Activated CD4-positive, alpha-beta T cell treated with anti-CD3 and anti-CD28 coated beads, Interleukin-2, amount 10 ng/mL, durations not matched to agents 7 days and 5 days (primary cell): Measurements from ENCODE around the gene INTS7. TPM values are rescaled to one million over a fixed set of nuclear protein-coding genes. Genes with fewer than 3 reads are reported as not detected.
"Not testable (repeated sequence)": the region's sequence is repeated elsewhere in the genome, so short reads cannot be mapped to it uniquely, and the experiment has no call there.

ENCODE experiments used
- CTCF ChIA-PET: fragments of 350-600 bp; sonication (Branson Sonifier 250); formaldehyde crosslinking; loops from one replicate; lab custom pipeline; 2021; ENCODE audit warnings: antibody characterized with exemption; lab: Charles Lee
- POLR2A ChIA-PET: fragments of 350-600 bp; sonication (Branson Sonifier 250); formaldehyde crosslinking; loops from one replicate; lab custom pipeline; 2021; ENCODE audit warnings: antibody characterized with exemption; lab: Charles Lee
- DNase-seq: peaks from one replicate; pipeline ENCODE4 v3.0.0-alpha.2; 2020
- H3K27ac Mint-ChIP-seq: one replicate; pipeline ENCODE4 v1.8.0; 2021; ENCODE audit warnings: mild to moderate bottlenecking, moderate library complexity, mixed read lengths
- H3K27me3 Mint-ChIP-seq: one replicate; pipeline ENCODE4 v1.8.0; 2021; ENCODE audit warnings: mixed read lengths
- H3K36me3 Mint-ChIP-seq: one replicate; pipeline ENCODE4 v1.8.0; 2021; ENCODE audit warnings: low read depth, mixed read lengths
- H3K4me1 Mint-ChIP-seq: one replicate; pipeline ENCODE4 v1.8.0; 2021; ENCODE audit warnings: mixed read lengths
- H3K4me3 Mint-ChIP-seq: one replicate; pipeline ENCODE4 v1.8.0; 2021; ENCODE audit warnings: mild to moderate bottlenecking, moderate library complexity, mixed read lengths
- H3K9me3 Mint-ChIP-seq: one replicate; pipeline ENCODE4 v1.8.0; 2021; ENCODE audit warnings: mixed read lengths
- total RNA-seq, 2 experiments: library from RNA; stranded (reverse); gene quantifications; one replicate each; pipeline ENCODE4 v1.2.3, GENCODE V29; 2021

Gene INTS7
- total RNA-seq, 2 experiments from 2014 or later: 29.9 to 34.8 TPM

DNA sequence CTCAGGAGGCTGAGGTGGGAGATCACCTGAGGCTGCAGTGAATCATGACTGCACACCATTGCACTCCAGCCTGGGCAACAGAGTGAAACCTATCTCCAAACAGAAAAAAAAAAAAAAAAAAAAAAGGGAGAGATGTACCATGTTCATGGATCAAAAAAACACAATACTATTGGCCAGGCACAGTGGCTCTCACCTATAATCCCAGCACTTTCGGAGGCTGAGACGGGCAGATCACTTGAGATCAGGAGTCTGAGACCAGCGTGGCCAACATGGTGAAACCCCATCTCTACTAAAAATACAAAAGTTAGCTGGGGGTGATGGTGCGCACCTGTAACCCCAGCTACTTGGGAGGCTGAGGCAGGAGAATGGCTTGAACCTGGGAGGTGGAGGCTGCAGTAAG, 37.9 kb downstream of the INTS7 start:
- POLR2A ChIA-PET, H3K4me3 Mint-ChIP-seq, H3K9me3 Mint-ChIP-seq, H3K27ac Mint-ChIP-seq, H3K27me3 Mint-ChIP-seq, DNase-seq, H3K4me1 Mint-ChIP-seq: not testable (repeated sequence)
- peaks cover 54% of the 10 kb centered on the region for H3K36me3 Mint-ChIP-seq
- CTCF ChIA-PET: interaction anchor here (0.7 kb wide), 2 partner anchors 17 to 616 kb away, joined by 3 read pairs; no protein-coding TSS in a partner anchor

DNA sequence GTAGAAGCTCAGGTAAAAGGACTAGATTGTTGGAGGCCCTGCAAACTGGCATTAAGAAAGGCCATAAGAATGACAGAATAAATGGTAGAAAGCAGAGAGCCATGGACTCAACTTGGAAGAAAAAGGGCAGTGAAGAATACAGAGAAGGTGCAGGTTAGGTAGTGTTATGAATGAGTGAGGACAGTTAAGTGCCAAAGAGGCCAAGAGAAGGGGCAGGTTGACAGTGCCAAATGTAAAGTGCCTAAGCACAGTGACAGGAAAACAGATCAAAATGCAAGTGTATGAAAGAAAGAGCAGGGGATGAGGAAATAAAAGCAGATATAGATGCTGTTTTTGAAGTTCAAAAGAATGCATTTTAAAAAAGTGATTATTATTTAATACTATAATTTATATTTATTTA, 43.7 kb downstream of the INTS7 start:
- ChIA-PET CTCF (no interaction called here), POLR2A (no interaction called here)
- Mint-ChIP-seq H3K4me3 (no peak overlapping the region), H3K36me3 (peaks cover 35% of the 10 kb centered on the region), H3K9me3 (no peaks in the 10 kb centered on the region), H3K27ac (no peak overlapping the region), H3K27me3 (no peaks in the 10 kb centered on the region), H3K4me1 (no peaks in the 10 kb centered on the region)
- no peak for DNase-seq

DNA sequence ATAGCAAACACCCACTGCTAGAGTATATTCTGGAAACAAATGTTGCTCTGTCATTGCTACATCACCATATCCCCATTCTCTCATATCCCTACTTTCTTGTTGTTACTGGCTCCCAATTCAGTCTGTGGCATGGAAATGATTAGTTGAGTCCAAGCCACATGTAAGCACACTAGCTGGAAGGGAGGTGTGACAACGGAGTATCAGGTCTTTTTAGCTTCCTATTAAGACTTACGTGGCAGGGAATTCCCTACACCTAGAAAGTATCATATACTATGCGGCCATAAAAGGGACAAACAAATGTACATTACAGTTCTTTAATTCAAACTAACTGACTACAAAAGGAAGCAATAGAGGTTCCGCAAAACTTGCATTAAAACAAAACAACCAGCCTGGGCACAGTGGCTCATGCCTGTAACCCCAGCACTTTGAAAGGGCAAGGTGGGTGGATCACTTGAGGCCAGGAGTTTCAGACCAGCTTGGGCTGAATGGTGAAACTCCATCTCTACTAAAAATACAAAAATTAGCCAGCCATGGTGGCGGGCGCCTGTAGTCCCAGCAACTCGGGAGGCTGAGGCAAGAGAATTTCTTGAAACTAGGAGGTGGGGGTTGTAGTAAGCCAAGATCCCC, 48.6 kb downstream of the INTS7 start:
- no peak overlapping the region for H3K4me3 Mint-ChIP-seq
- H3K27me3 Mint-ChIP-seq: no peaks in the 10 kb centered on the region
- peaks cover 49% of the 10 kb centered on the region for H3K36me3 Mint-ChIP-seq
- H3K27ac Mint-ChIP-seq: no peak overlapping the region
- H3K9me3 Mint-ChIP-seq: no peaks in the 10 kb centered on the region
- H3K4me1 Mint-ChIP-seq: no peaks in the 10 kb centered on the region
- DNase-seq: no peak
- POLR2A ChIA-PET: no interaction called here
- CTCF ChIA-PET: interaction anchor here (1.6 kb wide), 1 partner anchor 288 kb away, joined by 4 read pairs; no protein-coding TSS in a partner anchor

DNA sequence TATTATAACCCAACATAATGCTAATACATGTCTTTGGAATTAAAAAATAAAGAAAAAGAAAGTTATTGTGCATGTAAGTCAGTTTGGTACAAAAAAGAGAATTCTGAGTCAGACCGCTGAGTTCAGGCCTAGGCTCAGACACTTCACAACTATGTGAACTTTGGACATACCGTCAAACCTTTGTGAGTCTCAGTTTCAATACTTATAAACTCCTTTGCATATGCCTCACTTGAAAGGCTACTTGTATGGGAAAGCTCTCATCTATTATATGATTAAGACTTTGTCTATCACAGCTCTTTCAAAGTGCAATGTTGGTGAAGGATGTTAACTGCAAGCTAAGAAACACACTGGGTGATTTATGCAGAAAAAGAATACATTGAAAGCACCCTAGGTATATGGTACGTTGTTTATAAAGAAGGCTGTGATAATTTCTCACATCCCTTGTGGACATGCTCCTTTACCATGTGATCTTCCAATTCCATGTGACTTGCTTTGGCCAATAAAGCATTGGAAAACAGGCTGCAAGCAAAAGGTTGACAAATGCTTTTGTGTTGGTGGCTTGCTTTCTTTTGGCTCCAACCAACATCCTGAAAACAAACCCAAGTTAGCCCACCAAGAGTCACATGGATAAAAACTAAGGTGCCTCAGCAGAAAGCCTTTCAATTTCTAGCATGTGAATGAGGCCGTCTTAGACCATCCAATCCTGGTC, 49.6 kb downstream of the INTS7 start:
- no peak overlapping the region for H3K27ac Mint-ChIP-seq
- no peak overlapping the region for H3K4me3 Mint-ChIP-seq
- peaks cover 52% of the 10 kb centered on the region for H3K36me3 Mint-ChIP-seq
- CTCF ChIA-PET: interaction anchor here (1.6 kb wide), 1 partner anchor 287 kb away, joined by 4 read pairs; no protein-coding TSS in a partner anchor
- no peaks in the 10 kb centered on the region for H3K4me1 Mint-ChIP-seq
- no peaks in the 10 kb centered on the region for H3K27me3 Mint-ChIP-seq
- DNase-seq: no peak
- H3K9me3 Mint-ChIP-seq: no peaks in the 10 kb centered on the region
- POLR2A ChIA-PET: no interaction called here

GRCh38 chr1:211978596-211978995, 56.8 kb downstream of the INTS7 start:
- no peak overlapping the region for H3K4me3 Mint-ChIP-seq
- POLR2A ChIA-PET: no interaction called here
- H3K27ac Mint-ChIP-seq: no peak overlapping the region
- no peaks in the 10 kb centered on the region for H3K27me3 Mint-ChIP-seq
- no peak for DNase-seq
- CTCF ChIA-PET: no interaction called here
- no peaks in the 10 kb centered on the region for H3K9me3 Mint-ChIP-seq
- peaks cover 61% of the 10 kb centered on the region for H3K36me3 Mint-ChIP-seq
- H3K4me1 Mint-ChIP-seq: peaks cover 3% of the 10 kb centered on the region

DNA sequence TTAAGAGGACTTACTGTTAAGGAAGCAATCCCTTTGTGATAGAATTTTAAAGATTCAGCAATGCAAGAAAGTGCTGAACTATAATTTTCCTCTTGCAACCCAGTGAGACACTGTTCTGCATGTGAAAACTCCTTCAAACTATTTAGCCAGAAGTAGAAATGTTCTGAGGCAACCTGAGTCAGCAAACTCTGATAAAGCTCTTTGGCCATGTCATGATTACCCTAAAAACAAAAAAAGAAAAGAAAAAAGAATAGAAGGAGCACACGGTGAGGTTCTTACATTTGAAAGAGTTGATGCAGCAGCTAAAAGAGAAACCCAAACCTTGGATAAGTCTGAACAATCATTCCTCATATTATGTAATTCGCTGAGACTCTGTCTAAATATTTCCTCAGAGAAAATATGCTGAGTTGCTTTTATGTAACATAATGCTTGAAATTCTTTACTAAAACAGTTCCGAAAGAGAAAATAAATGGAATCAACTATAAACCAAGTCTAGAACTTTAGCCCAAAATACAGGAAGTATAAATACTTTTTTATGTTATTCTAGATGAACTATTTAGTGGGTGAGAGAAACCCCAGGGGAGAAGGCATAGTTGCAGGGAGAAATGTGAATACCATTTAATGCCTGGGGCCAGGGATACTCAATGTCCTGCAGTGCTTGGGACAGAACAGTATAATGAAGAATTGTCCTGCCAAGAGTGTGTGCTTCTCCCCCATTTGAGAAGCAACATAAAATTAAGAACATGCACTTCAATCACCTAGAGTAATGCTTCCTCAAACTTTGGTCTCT, 60.0 kb downstream of the INTS7 start:
- Mint-ChIP-seq H3K27me3 (no peaks in the 10 kb centered on the region), H3K9me3 (no peaks in the 10 kb centered on the region), H3K36me3 (peaks cover 47% of the 10 kb centered on the region), H3K4me3 (no peak overlapping the region), H3K4me1 (peaks cover 3% of the 10 kb centered on the region), H3K27ac (peak overlapping the region; percentile 15)
- ChIA-PET POLR2A (no interaction called here), CTCF (no interaction called here)
- DNase-seq: no peak

- H3K4me3 Mint-ChIP-seq: no peak overlapping the region
- H3K27ac Mint-ChIP-seq: no peak overlapping the region
- ChIA-PET POLR2A (no interaction called here), CTCF (no interaction called here)
- H3K9me3 Mint-ChIP-seq: no peaks in the 10 kb centered on the region
- peaks cover 3% of the 10 kb centered on the region for H3K4me1 Mint-ChIP-seq
- H3K27me3 Mint-ChIP-seq: no peaks in the 10 kb centered on the region
- DNase-seq: no peak
- peaks cover 33% of the 10 kb centered on the region for H3K36me3 Mint-ChIP-seq
Measured at GRCh38 chr1:211973541-211973940, 61.8 kb downstream of the INTS7 start.

DNA sequence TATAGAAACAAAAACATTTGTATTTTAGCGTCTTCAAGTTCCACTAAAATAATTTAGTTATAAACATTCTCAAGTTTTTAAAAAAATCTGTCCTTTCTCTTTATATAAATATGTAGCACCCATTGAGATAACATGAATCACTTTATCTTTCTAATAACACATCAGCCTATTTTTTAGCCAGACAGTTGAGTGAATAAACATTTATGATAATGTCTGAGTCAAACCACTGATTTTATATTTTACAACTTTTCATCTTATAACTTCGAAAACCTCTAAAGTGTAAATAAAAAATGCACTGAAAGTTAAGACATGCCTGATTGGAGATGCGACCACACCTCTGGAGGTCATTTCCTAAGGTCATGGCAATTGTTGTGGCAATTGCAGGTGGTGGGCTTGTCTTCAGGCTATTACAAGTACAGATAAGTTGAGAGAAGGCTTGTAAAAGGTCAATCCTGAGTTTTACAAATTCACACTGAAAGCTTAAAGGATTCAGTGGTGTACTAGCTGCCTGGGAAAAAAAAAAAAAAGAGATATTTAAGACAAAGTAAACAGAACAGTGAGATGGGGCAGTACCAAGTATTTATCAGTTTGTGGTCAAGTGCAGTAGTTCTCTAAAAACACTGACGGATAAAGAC, 67.0 kb downstream of the INTS7 start:
- no peak for DNase-seq
- Mint-ChIP-seq H3K36me3 (peaks cover 53% of the 10 kb centered on the region), H3K9me3 (peaks cover 4% of the 10 kb centered on the region), H3K27ac (no peak overlapping the region), H3K27me3 (no peaks in the 10 kb centered on the region), H3K4me1 (no peaks in the 10 kb centered on the region), H3K4me3 (no peak overlapping the region)
- POLR2A ChIA-PET: no interaction called here
- CTCF ChIA-PET: no interaction called here

DNA sequence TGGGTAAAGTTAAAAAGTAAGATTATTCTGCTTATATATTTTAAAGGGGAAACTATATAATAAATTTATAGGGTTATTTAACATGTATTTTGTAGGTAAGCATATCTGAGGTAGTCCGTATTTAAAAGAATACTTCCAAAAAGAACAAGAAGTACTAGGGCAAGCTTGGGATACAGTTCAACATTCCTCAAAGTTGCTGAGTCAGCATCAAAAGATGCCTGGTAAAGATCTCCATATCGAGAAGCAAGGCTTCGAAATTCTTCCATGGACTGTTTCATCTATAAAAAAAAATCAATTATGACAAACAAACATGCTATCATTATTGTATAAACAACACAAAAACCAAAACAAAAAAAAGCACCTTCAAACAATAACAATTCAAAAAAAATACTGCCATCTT, 67.7 kb downstream of the INTS7 start:
- Mint-ChIP-seq H3K36me3 (peaks cover 59% of the 10 kb centered on the region), H3K27me3 (no peaks in the 10 kb centered on the region)

DNA sequence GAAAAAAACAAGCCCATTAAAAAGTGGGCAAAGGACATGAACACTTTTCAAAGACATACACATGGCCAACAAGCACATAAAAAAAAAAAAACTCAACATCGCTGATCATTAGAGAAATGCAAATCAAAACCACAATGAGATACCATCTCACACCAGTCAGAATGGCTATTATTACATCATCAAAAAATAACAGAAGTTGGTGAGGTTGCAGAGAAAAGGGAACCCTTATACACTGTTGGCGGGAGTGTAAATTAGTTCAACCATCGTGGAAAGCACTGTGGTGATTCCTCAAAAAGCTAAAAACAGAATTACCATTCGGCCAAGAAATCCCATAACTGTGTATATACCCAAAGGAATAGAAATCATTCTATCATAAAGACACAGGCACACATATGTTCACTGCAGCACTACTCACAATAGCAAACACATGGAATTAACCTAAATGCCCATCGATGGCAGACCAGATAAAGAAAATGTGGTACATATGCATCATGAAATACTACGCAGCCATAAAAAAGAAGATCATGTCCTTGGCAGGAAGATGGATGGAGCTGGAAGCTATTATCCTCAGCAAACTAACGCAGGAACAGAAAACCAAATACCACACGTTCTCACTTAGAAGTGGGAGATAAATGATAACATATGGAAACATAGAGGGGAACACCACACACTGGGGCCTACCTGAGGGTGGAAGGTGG, 70.1 kb downstream of the INTS7 start:
- no peak for DNase-seq
- ChIA-PET CTCF (no interaction called here), POLR2A (no interaction called here)
- no peaks in the 10 kb centered on the region for H3K4me1 Mint-ChIP-seq
- no peak overlapping the region for H3K4me3 Mint-ChIP-seq
- no peaks in the 10 kb centered on the region for H3K27me3 Mint-ChIP-seq
- peaks cover 4% of the 10 kb centered on the region for H3K9me3 Mint-ChIP-seq
- peaks cover 68% of the 10 kb centered on the region for H3K36me3 Mint-ChIP-seq
- no peak overlapping the region for H3K27ac Mint-ChIP-seq

More for the DNA sequence above, 67.7 kb downstream of the INTS7 start:
- no peaks in the 10 kb centered on the region for H3K4me1 Mint-ChIP-seq
- ChIA-PET CTCF (no interaction called here), POLR2A (no interaction called here)
- no peak overlapping the region for H3K27ac Mint-ChIP-seq
- peaks cover 4% of the 10 kb centered on the region for H3K9me3 Mint-ChIP-seq
- no peak for DNase-seq
- H3K4me3 Mint-ChIP-seq: no peak overlapping the region

DNA sequence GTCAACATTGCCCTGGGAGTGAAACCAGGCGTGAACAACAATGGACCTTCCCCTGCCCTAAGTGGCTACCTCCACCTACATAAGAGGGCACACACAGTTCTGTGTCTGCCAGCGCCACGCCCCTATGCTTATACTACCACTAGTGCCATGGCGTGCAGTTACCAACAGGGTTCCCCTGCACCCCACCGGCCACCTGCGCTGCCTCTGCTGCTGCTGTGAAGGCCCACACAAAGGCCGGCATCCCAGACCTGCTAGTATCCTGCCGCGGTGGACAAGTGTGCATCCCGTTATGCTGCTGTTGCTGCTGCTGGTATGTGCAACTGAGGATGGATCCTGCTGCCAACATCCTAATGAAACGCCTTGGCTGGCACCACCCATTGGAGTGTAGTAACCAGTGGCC, 75.7 kb downstream of the INTS7 start:
- Mint-ChIP-seq H3K27ac (no peak overlapping the region), H3K36me3 (peaks cover 85% of the 10 kb centered on the region), H3K4me3 (no peak overlapping the region), H3K4me1 (no peaks in the 10 kb centered on the region), H3K27me3 (no peaks in the 10 kb centered on the region), H3K9me3 (peaks cover 7% of the 10 kb centered on the region)
- CTCF ChIA-PET: interaction anchor here (0.8 kb wide), 1 partner anchor 835 kb away, joined by 3 read pairs; no protein-coding TSS in a partner anchor
- POLR2A ChIA-PET: no interaction called here
- DNase-seq: no peak

GRCh38 chr1:211959221-211959620, 76.1 kb downstream of the INTS7 start:
- ChIA-PET CTCF (interaction anchor here (0.8 kb wide), 1 partner anchor 835 kb away, joined by 3 read pairs; no protein-coding TSS in a partner anchor), POLR2A (no interaction called here)
- H3K4me1 Mint-ChIP-seq: no peaks in the 10 kb centered on the region
- peaks cover 7% of the 10 kb centered on the region for H3K9me3 Mint-ChIP-seq
- no peak overlapping the region for H3K4me3 Mint-ChIP-seq
- DNase-seq: no peak
- no peaks in the 10 kb centered on the region for H3K27me3 Mint-ChIP-seq
- no peak overlapping the region for H3K27ac Mint-ChIP-seq
- H3K36me3 Mint-ChIP-seq: peaks cover 81% of the 10 kb centered on the region
